Neuronal stem cell (in vitro differentiated cells): ENCODE results near the gene USP54.

ENCODE experiments used
- DNase-seq: peaks from one replicate; pipeline ENCODE4 v3.0.0-alpha.2; 2013; ENCODE audit warnings: low spot score
- H2AFZ ChIP-seq: one replicate; pipeline ENCODE4 v1.6.1; 2013; ENCODE audit warnings: mild to moderate bottlenecking, low read length, inconsistent platforms
- H2AK5ac ChIP-seq: 2 replicates; pipeline ENCODE4 v1.6.1; 2013; ENCODE audit warnings: low read depth, mild to moderate bottlenecking, inconsistent platforms, low read length, moderate library complexity, mixed read lengths
- H2BK120ac ChIP-seq: 2 replicates; pipeline ENCODE4 v1.6.1; 2013; ENCODE audit warnings: low read depth, mild to moderate bottlenecking, inconsistent platforms, low read length, moderate library complexity, mixed read lengths
- H2BK12ac ChIP-seq: one replicate; pipeline ENCODE4 v1.6.1; 2013; ENCODE audit warnings: low read length, inconsistent platforms
- H2BK15ac ChIP-seq: 2 replicates; pipeline ENCODE4 v1.6.1; 2013; ENCODE audit warnings: mild to moderate bottlenecking, low read length, inconsistent platforms, mixed read lengths
- H2BK5ac ChIP-seq: one replicate; pipeline ENCODE4 v1.6.1; 2013; ENCODE audit warnings: inconsistent platforms, mild to moderate bottlenecking, low read length, moderate library complexity
- H3K14ac ChIP-seq: one replicate; pipeline ENCODE4 v1.6.1; 2013; ENCODE audit warnings: low read length, inconsistent platforms
- H3K18ac ChIP-seq: 2 replicates; pipeline ENCODE4 v1.6.1; 2013; ENCODE audit warnings: low read length, inconsistent platforms
- H3K23ac ChIP-seq: 2 replicates; pipeline ENCODE4 v1.6.1; 2013; ENCODE audit warnings: low read depth, mild to moderate bottlenecking, mixed read lengths, low read length, inconsistent platforms; ENCODE audit not compliant: poor library complexity
- H3K27ac ChIP-seq: replicated peaks from 3 replicates; pipeline ENCODE4 v1.5.1; 2013; ENCODE audit warnings: low read length, inconsistent platforms
- H3K27me3 ChIP-seq, 3 experiments: 2 replicates each; pipeline ENCODE4 v1.6.1; 2013; ENCODE audit warnings: low read length in 3 of 3, mild to moderate bottlenecking in 2 of 3, inconsistent platforms in 1 of 3, low read depth in 1 of 3, mixed read lengths in 1 of 3, moderate library complexity in 1 of 3; ENCODE audit not compliant: control insufficient read depth in 3 of 3, insufficient read depth in 3 of 3
- H3K36me3 ChIP-seq, 2 donors: replicated peaks in 1 of 2; 2 replicates each; pipeline ENCODE4 v1.6.1; 2013; ENCODE audit warnings: low read length in 2 of 2; ENCODE audit not compliant: control insufficient read depth in 2 of 2, insufficient read depth in 2 of 2
- H3K4ac ChIP-seq: 2 replicates; pipeline ENCODE4 v1.6.1; 2013; ENCODE audit warnings: inconsistent platforms, mild to moderate bottlenecking, low read length, moderate library complexity
- H3K4me1 ChIP-seq, 2 donors: 1 replicate in 1 of 2; 2 replicates in 1 of 2; pipeline ENCODE4 v1.6.1; 2013; ENCODE audit warnings: low read length in 2 of 2, low read depth in 1 of 2; ENCODE audit not compliant: control insufficient read depth in 2 of 2, insufficient read depth in 1 of 2
- H3K4me2 ChIP-seq: one replicate; pipeline ENCODE4 v1.6.1; 2013; ENCODE audit warnings: mild to moderate bottlenecking, low read length, inconsistent platforms; ENCODE audit not compliant: insufficient read depth, poor library complexity, severe bottlenecking
- H3K4me3 ChIP-seq, 2 donors: 2 replicates each; pipeline ENCODE4 v1.5.1; 2013; ENCODE audit warnings: low read length in 2 of 2, mild to moderate bottlenecking in 2 of 2, inconsistent platforms in 1 of 2, moderate library complexity in 1 of 2
- H3K79me1 ChIP-seq: one replicate; pipeline ENCODE4 v1.6.1; 2013; ENCODE audit warnings: low read depth, mild to moderate bottlenecking, inconsistent platforms, low read length, moderate library complexity
- H3K9ac ChIP-seq: one replicate; pipeline ENCODE4 v1.6.1; 2013; ENCODE audit warnings: mild to moderate bottlenecking, low read depth, low read length, inconsistent platforms; ENCODE audit not compliant: poor library complexity
- H3K9me3 ChIP-seq, 2 donors: replicated peaks in 1 of 2; 2 replicates each; pipeline versions ENCODE3 to v1.6.1; 2013; ENCODE audit warnings: low read length in 2 of 2, mild to moderate bottlenecking in 2 of 2, inconsistent platforms in 1 of 2, low read depth in 1 of 2, mixed read lengths in 1 of 2, moderate library complexity in 1 of 2; ENCODE audit not compliant: control insufficient read depth in 2 of 2, insufficient read depth in 1 of 2
- H4K8ac ChIP-seq: one replicate; pipeline ENCODE4 v1.6.1; 2013; ENCODE audit warnings: low read depth, mild to moderate bottlenecking, inconsistent platforms, low read length, moderate library complexity
- H4K91ac ChIP-seq: one replicate; pipeline ENCODE4 v1.6.1; 2013; ENCODE audit warnings: low read length, low read depth, mild to moderate bottlenecking, inconsistent platforms; ENCODE audit not compliant: poor library complexity
- WGBS, 2 donors: extraction: QIAGEN DNeasy Blood & Tissue Kit; methylation state at CpG; one replicate each; pipeline ENCODE4 v1.1.7; 2013; ENCODE audit warnings: missing lambda C conversion rate in 2 of 2, mixed read lengths in 1 of 2; ENCODE audit not compliant: insufficient read length in 2 of 2, insufficient replicate concordance in 1 of 2; ENCODE audit errors: extremely low coverage in 2 of 2; 5-methylcytosine and 5-hydroxymethylcytosine counted together

The USP54 gene

GRCh38 chr10:73506491-73506890 is 84.7 kb downstream of the USP54 start:
- no peak overlapping the region for H3K4me2 ChIP-seq
- WGBS, 2 donors: no CpG with 5 or more reads among the region's 1 CpG
- H3K4me1 ChIP-seq: no peaks in the 10 kb centered on the region
- H3K9me3 ChIP-seq: no peaks in the 10 kb centered on the region
- H3K79me1 ChIP-seq: no peaks in the 10 kb centered on the region
- no peak overlapping the region for H2BK5ac ChIP-seq
- no peak overlapping the region for H3K18ac ChIP-seq
- peaks cover 18 to 58% of the 10 kb centered on the region in 2 donors for H3K36me3 ChIP-seq
- no peaks in the 10 kb centered on the region for H3K27me3 ChIP-seq
- no peak overlapping the region for H3K27ac ChIP-seq
- H3K4ac ChIP-seq: no peak overlapping the region
- no peak overlapping the region for H3K23ac ChIP-seq
- no peak overlapping the region for H4K91ac ChIP-seq
- no peak overlapping the region for H2AK5ac ChIP-seq
- no peak for DNase-seq
- no peak overlapping the region for H2BK120ac ChIP-seq
- H2BK12ac ChIP-seq: no peak overlapping the region
- H3K4me3 ChIP-seq: no peak overlapping the region
- H2BK15ac ChIP-seq: no peak overlapping the region
- no peak overlapping the region for H3K14ac ChIP-seq
- H4K8ac ChIP-seq: no peak overlapping the region
- no peak overlapping the region for H3K9ac ChIP-seq
- H2AFZ ChIP-seq: no peak overlapping the region

DNA sequence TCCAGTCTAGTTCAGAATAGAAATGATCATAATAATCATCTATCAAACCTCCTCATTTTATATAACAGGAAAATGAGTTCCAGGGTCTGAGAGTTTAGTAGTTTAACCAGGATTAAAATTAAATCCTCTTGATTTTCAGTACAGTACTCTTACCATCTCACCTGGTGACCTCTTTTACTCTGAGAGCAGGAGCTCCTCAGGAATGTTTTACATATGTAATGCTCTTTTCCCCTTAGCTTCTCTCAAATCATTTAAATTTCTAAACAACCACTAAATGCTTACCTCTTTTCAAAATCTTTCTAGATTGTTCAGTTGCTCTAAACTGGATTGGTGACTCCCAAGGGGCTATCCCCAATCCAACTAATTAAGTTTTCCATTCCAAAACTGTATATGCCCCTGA is 85.1 kb downstream of the USP54 start:
- Histone ChIP-seq H3K79me1 (no peaks in the 10 kb centered on the region), H3K4me2 (no peak overlapping the region), H4K8ac (no peak overlapping the region), H2BK5ac (no peak overlapping the region), H3K4ac (no peak overlapping the region), H3K9ac (no peak overlapping the region), H2BK12ac (no peak overlapping the region), H2BK120ac (no peak overlapping the region), H3K14ac (no peak overlapping the region), H3K23ac (no peak overlapping the region), H3K27ac (no peak overlapping the region), H3K27me3 (no peaks in the 10 kb centered on the region), H3K18ac (no peak overlapping the region), H3K4me3 (no peak overlapping the region), H3K36me3 (peaks cover 19 to 61% of the 10 kb centered on the region in 2 donors), H2AFZ (no peak overlapping the region), H2AK5ac (no peak overlapping the region), H3K4me1 (no peaks in the 10 kb centered on the region), H4K91ac (no peak overlapping the region), H3K9me3 (no peaks in the 10 kb centered on the region), H2BK15ac (no peak overlapping the region)
- DNase-seq: no peak

DNA sequence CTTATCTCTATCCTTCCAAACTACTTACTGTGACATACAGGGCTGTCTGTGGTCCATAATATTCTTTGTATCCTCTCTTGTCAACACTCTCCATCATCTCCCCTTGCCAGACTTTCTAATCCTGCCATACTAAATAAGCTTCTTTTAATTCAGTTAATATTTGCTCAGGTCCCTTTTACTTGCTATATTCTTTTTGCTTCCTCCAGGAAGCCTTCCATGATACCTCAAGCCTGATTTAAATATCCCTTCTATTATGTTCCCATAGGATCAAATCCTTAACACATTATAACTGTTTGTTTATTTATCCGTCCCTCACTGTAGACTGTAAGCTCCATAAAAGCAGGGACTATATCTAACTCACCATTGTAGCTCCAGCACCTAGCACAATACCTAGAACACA is 88.1 kb downstream of the USP54 start:
- no peaks in the 10 kb centered on the region for H3K79me1 ChIP-seq
- no peak overlapping the region for H3K18ac ChIP-seq
- H4K8ac ChIP-seq: no peak overlapping the region
- H2BK120ac ChIP-seq: no peak overlapping the region
- H3K14ac ChIP-seq: no peak overlapping the region
- H3K4ac ChIP-seq: no peak overlapping the region
- peaks cover 33 to 82% of the 10 kb centered on the region in 2 donors for H3K36me3 ChIP-seq
- no peaks in the 10 kb centered on the region for H3K9me3 ChIP-seq
- H3K27me3 ChIP-seq: no peaks in the 10 kb centered on the region
- no peak overlapping the region for H2AK5ac ChIP-seq
- H2BK15ac ChIP-seq: no peak overlapping the region
- H2BK12ac ChIP-seq: no peak overlapping the region
- H3K27ac ChIP-seq: no peak overlapping the region
- no peak for DNase-seq
- H3K4me1 ChIP-seq: no peaks in the 10 kb centered on the region
- no peak overlapping the region for H3K23ac ChIP-seq
- no peak overlapping the region for H4K91ac ChIP-seq
- H2BK5ac ChIP-seq: no peak overlapping the region
- WGBS, 2 donors: no CpG with 5 or more reads among the region's 1 CpG
- no peak overlapping the region for H3K9ac ChIP-seq
- no peak overlapping the region for H3K4me3 ChIP-seq
- no peak overlapping the region for H2AFZ ChIP-seq
- H3K4me2 ChIP-seq: no peak overlapping the region

- Histone ChIP-seq H3K27ac (no peak overlapping the region), H4K8ac (no peak overlapping the region), H3K4me3 (no peak overlapping the region), H3K9ac (no peak overlapping the region), H2BK120ac (no peak overlapping the region), H3K4ac (no peak overlapping the region), H3K9me3 (no peaks in the 10 kb centered on the region), H3K4me1 (peaks cover 0 to under 1% of the 10 kb centered on the region in 2 donors), H3K23ac (no peak overlapping the region), H4K91ac (no peak overlapping the region), H2AK5ac (no peak overlapping the region), H2AFZ (no peak overlapping the region), H3K18ac (no peak overlapping the region), H2BK5ac (no peak overlapping the region), H3K79me1 (no peaks in the 10 kb centered on the region), H3K4me2 (no peak overlapping the region), H2BK15ac (no peak overlapping the region), H3K14ac (no peak overlapping the region), H3K36me3 (peaks cover 39 to 90% of the 10 kb centered on the region in 2 donors), H3K27me3 (no peaks in the 10 kb centered on the region), H2BK12ac (no peak overlapping the region)
- DNase-seq: no peak
Measured at GRCh38 chr10:73501651-73502050, 89.5 kb downstream of the USP54 start.
